Erythroblast (primary cell): ENCODE measurements around the gene EME2.

Experiments used
- DNase-seq, 2 experiments: peaks; one replicate each; lab custom pipeline; 2025; lab: John Stamatoyannopoulos, UW
- GATA1 ChIP-seq: IDR thresholded peaks from 2 replicates; pipeline ENCODE4 v1.6.1; 2011; ENCODE audit warnings: low read depth, mild to moderate bottlenecking, control low read depth, low read length, moderate library complexity
- POLR2A ChIP-seq: IDR thresholded peaks from 2 replicates; pipeline ENCODE4 v1.6.1; 2011; ENCODE audit warnings: mild to moderate bottlenecking, low read length

The EME2 gene

GRCh38 chr16:1740781-1741490, 31.7 kb upstream of the EME2 start:
- no peak for DNase-seq
- no peak for TF ChIP-seq POLR2A
- no peak for TF ChIP-seq GATA1

GRCh38 chr16:1741553-1742165, 31.0 kb upstream of the EME2 start:
- DNase-seq, result no peak

GRCh38 chr16:1743376-1744337, 29.0 kb upstream of the EME2 start:
- TF ChIP-seq POLR2A (no peak), GATA1 (no peak)
- no peak for DNase-seq

More at GRCh38 chr16:1741553-1742165, 31.0 kb upstream of the EME2 start:
- no peak for TF ChIP-seq GATA1
- TF ChIP-seq POLR2A, result no peak

- DNase-seq, result no peak
- TF ChIP-seq POLR2A, result no peak
- no peak for TF ChIP-seq GATA1
Measured at GRCh38 chr16:1744338-1744840, 28.2 kb upstream of the EME2 start.

- DNase-seq, result no peak
- TF ChIP-seq POLR2A (no peak), GATA1 (no peak)
Measured at GRCh38 chr16:1745181-1745899, 27.3 kb upstream of the EME2 start.

GRCh38 chr16:1745900-1746692, 26.5 kb upstream of the EME2 start:
- DNase-seq, result no peak
- TF ChIP-seq GATA1, result no peak

GRCh38 chr16:1746693-1747195, 25.9 kb upstream of the EME2 start:
- TF ChIP-seq GATA1 (no peak), POLR2A (no peak)
- no peak for DNase-seq

- no peak for DNase-seq
Measured at GRCh38 chr16:1747934-1748333, 24.7 kb upstream of the EME2 start.

GRCh38 chr16:1749152-1750117, 23.2 kb upstream of the EME2 start:
- no peak for DNase-seq
- TF ChIP-seq GATA1 (no peak), POLR2A (no peak)

More at GRCh38 chr16:1747934-1748333, 24.7 kb upstream of the EME2 start:
- TF ChIP-seq GATA1 (no peak), POLR2A (no peak)

- DNase-seq, result no peak
- no peak for TF ChIP-seq POLR2A
- no peak for TF ChIP-seq GATA1
Measured at GRCh38 chr16:1751946-1752345, 20.7 kb upstream of the EME2 start.

GRCh38 chr16:1752853-1753252, 19.8 kb upstream of the EME2 start:
- TF ChIP-seq GATA1 (no peak), POLR2A (no peak)
- no peak for DNase-seq

GRCh38 chr16:1754204-1754603, 18.4 kb upstream of the EME2 start:
- TF ChIP-seq GATA1 (no peak), POLR2A (no peak)
- no peak for DNase-seq
